HepG2 (cell line): ENCODE data around the gene CCDC177. TPM values are rescaled to one million over a fixed set of nuclear protein-coding genes. Genes with fewer than 3 reads are reported as not detected.

Experiments
- ATAC-seq: fragments of 200-7000 bp; cut with Tn5 transposase; 3 replicates; pipeline ENCODE4 v1.9.1; 2020; ENCODE audit warnings: mild to moderate bottlenecking, moderate library complexity
- BruUV-seq: library from RNA; stranded (reverse); fragments of 400-500 nt; replicated peaks from 2 replicates; lab custom pipeline; 2021; lab: Mats Ljungman, UMichigan
- CTCF ChIA-PET: fragments of 300-600 bp; formaldehyde crosslinking; extraction: SDS; loops from one replicate; lab custom pipeline; 2021; ENCODE audit warnings: low total read pairs, inconsistent platforms, low intra/inter-chr PET ratio; lab: Yijun Ruan, JAX
- POLR2A ChIA-PET: fragments of 350-600 bp; sonication (Branson Sonifier 250); formaldehyde crosslinking; loops from one replicate; lab custom pipeline; 2020; ENCODE audit warnings: antibody characterized with exemption, inconsistent platforms; lab: Yijun Ruan, JAX
- DNase-seq: peaks from one replicate; pipeline ENCODE4 v3.0.0-alpha.2; 2015; ENCODE audit warnings: low spot score
- FAIRE-seq: peaks from 3 replicates; lab custom pipeline; 2011; peaks lifted over from hg19 to GRCh38; lab: Jason Lieb, UNC
- H2AFZ ChIP-seq: one replicate; pipeline ENCODE4 v1.6.1; 2011; ENCODE audit warnings: low read length, inconsistent platforms
- H3K27ac ChIP-seq: fragments of 300-600 bp; 3 replicates; pipeline ENCODE4 v1.8.0; 2011; ENCODE audit warnings: mixed run types, mild to moderate bottlenecking, mixed read lengths, low read length, inconsistent platforms; ENCODE audit not compliant: insufficient read depth; ENCODE audit errors: extremely low read length
- H3K27me3 ChIP-seq, 2 experiments: fragments of 200-600 bp in 1 of 2; 2 replicates in 1 of 2; 3 replicates in 1 of 2; pipeline versions ENCODE4 v1.6.0 to v1.8.0; 2011; ENCODE audit warnings: low read length in 2 of 2, mild to moderate bottlenecking in 2 of 2, moderate library complexity in 2 of 2, inconsistent platforms in 1 of 2; ENCODE audit not compliant: insufficient read depth in 2 of 2, control insufficient read depth in 1 of 2
- H3K36me3 ChIP-seq, 2 experiments: fragments of 200-600 bp in 1 of 2; replicated peaks in 1 of 2; 2 replicates in 1 of 2; 3 replicates in 1 of 2; pipeline versions ENCODE4 v1.5.1 to v1.8.0; 2011; ENCODE audit warnings: low read length in 2 of 2, inconsistent platforms in 1 of 2; ENCODE audit not compliant: insufficient read depth in 2 of 2, control insufficient read depth in 1 of 2
- H3K4me1 ChIP-seq: 2 replicates; pipeline ENCODE4 v1.5.1; 2012; ENCODE audit warnings: low read length, inconsistent platforms; ENCODE audit not compliant: insufficient read depth
- H3K4me2 ChIP-seq: 2 replicates; pipeline ENCODE4 v1.6.0; 2011; ENCODE audit warnings: low read depth, low read length, inconsistent platforms
- H3K4me3 ChIP-seq, 3 experiments: fragments of 200-600 bp in 1 of 3; sonication (generic), shearing (Covaris generic) in 1 of 3; replicated peaks in 1 of 3; 2 replicates each; pipeline ENCODE4 v1.5.1; 2011 to 2016; ENCODE audit warnings: low read length in 3 of 3, inconsistent platforms in 2 of 3, low read depth in 2 of 3, mild to moderate bottlenecking in 2 of 3, control low read depth in 1 of 3, mixed read lengths in 1 of 3; ENCODE audit not compliant: insufficient read depth in 1 of 3
- H3K79me2 ChIP-seq: one replicate; pipeline ENCODE4 v1.6.1; 2011; ENCODE audit warnings: low read length, inconsistent platforms; ENCODE audit not compliant: insufficient read depth
- H3K9ac ChIP-seq: 2 replicates; pipeline ENCODE4 v1.6.0; 2011; ENCODE audit warnings: mild to moderate bottlenecking, low read depth, low read length, inconsistent platforms; ENCODE audit not compliant: insufficient read depth
- H3K9me3 ChIP-seq: 2 replicates; pipeline ENCODE4 v1.5.1; 2012; ENCODE audit warnings: mild to moderate bottlenecking, low read length
- H4K20me1 ChIP-seq: 2 replicates; pipeline ENCODE4 v1.6.0; 2011; ENCODE audit warnings: inconsistent platforms, mild to moderate bottlenecking, low read length, moderate library complexity; ENCODE audit not compliant: insufficient read depth
- EP300 ChIP-seq, 3 experiments: sonication (generic) in 1 of 3; formaldehyde crosslinking in 1 of 3; IDR thresholded peaks; 2 replicates each; pipeline versions ENCODE4 v1.5.1 to v1.6.1; 2011 to 2020; ENCODE audit warnings: low read depth in 2 of 3, low read length in 2 of 3, borderline replicate concordance in 1 of 3, improper control_type of control experiment in 1 of 3, mild to moderate bottlenecking in 1 of 3, missing genetic modification reagents in 1 of 3, moderate library complexity in 1 of 3
- FOXA1 ChIP-seq, 2 experiments: fragments of 450-650 bp in 1 of 2; sonication (generic) in 1 of 2; formaldehyde crosslinking in 1 of 2; IDR thresholded peaks; 2 replicates each; pipeline versions ENCODE4 v1.4.0 to v1.6.1; 2016 to 2020; ENCODE audit warnings: missing genetic modification reagents in 1 of 2
- HOXA5 ChIP-seq: sonication (generic); formaldehyde crosslinking; IDR thresholded peaks from 2 replicates; pipeline ENCODE4 v1.4.0; 2020; ENCODE audit warnings: missing genetic modification reagents
- NR2F1 ChIP-seq, 2 experiments: fragments of 450-650 bp in 1 of 2; formaldehyde crosslinking in 1 of 2; IDR thresholded peaks; 2 replicates each; pipeline versions ENCODE4 v1.5.0 to v1.6.1; 2016 to 2020; ENCODE audit warnings: mild to moderate bottlenecking in 1 of 2, missing compliant biosample characterization in 1 of 2, missing genetic modification reagents in 1 of 2, moderate library complexity in 1 of 2
- NR3C1 ChIP-seq: sonication (generic); formaldehyde crosslinking; IDR thresholded peaks from 2 replicates; pipeline ENCODE4 v1.4.0; 2020; ENCODE audit warnings: missing genetic modification reagents
- PHF5A ChIP-seq: IDR thresholded peaks from one replicate; pipeline ENCODE4 v1.6.1; 2018; ENCODE audit warnings: low read depth, missing genetic modification reagents; ENCODE audit not compliant: unreplicated experiment
- POGZ ChIP-seq: sonication (generic); formaldehyde crosslinking; IDR thresholded peaks from 2 replicates; pipeline ENCODE4 v1.4.0; 2020; ENCODE audit warnings: mild to moderate bottlenecking, missing genetic modification reagents
- RXRB ChIP-seq: IDR thresholded peaks from 2 replicates; pipeline ENCODE4 v1.6.1; 2016; ENCODE audit warnings: borderline replicate concordance, missing genetic modification reagents, missing compliant biosample characterization
- SOX13 ChIP-seq, 3 experiments: fragments of 450-650 bp in 1 of 3; sonication (generic) in 1 of 3; formaldehyde crosslinking in 1 of 3; IDR thresholded peaks in 2 of 3; conservative IDR thresholded peaks in 1 of 3; 2 replicates each; pipeline versions ENCODE4 v1.5.0 to v1.6.1; 2016 to 2020; ENCODE audit warnings: antibody characterized with exemption in 1 of 3, mild to moderate bottlenecking in 1 of 3, missing compliant biosample characterization in 1 of 3, missing genetic modification reagents in 1 of 3, moderate library complexity in 1 of 3
- SRSF1 ChIP-seq: fragments of 200-400 bp; formaldehyde crosslinking; optimal IDR thresholded peaks from 2 replicates; pipeline ENCODE3; 2017; ENCODE audit warnings: mild to moderate bottlenecking, low read depth, low read length, moderate library complexity
- TBL1XR1 ChIP-seq: fragments of 150-350 bp; IDR thresholded peaks from 2 replicates; pipeline ENCODE4 v1.6.1; 2014; ENCODE audit warnings: borderline replicate concordance, low read length; ENCODE audit not compliant: partially characterized antibody
- ZEB1 ChIP-seq: IDR thresholded peaks from 2 replicates; pipeline ENCODE4 v1.6.1; 2012; ENCODE audit warnings: mild to moderate bottlenecking, low read depth, inconsistent platforms; ENCODE audit not compliant: insufficient replicate concordance
- ZIK1 ChIP-seq: sonication (generic); formaldehyde crosslinking; IDR thresholded peaks from 2 replicates; pipeline ENCODE4 v1.5.0; 2020; ENCODE audit warnings: mild to moderate bottlenecking, low read depth, missing genetic modification reagents, borderline replicate concordance
- ZKSCAN1 ChIP-seq: fragments of 150-350 bp; IDR thresholded peaks from 2 replicates; pipeline ENCODE4 v1.6.1; 2014; ENCODE audit warnings: low read length
- ZNF282 ChIP-seq: fragments of 450-650 bp; IDR thresholded peaks from 2 replicates; pipeline ENCODE4 v1.6.1; 2018; ENCODE audit not compliant: partially characterized antibody
- ZNF326 ChIP-seq: sonication (generic); formaldehyde crosslinking; IDR thresholded peaks from 2 replicates; pipeline ENCODE4 v1.4.0; 2020; ENCODE audit warnings: missing genetic modification reagents, borderline replicate concordance
- ZNF543 ChIP-seq: sonication (generic); formaldehyde crosslinking; IDR thresholded peaks from 2 replicates; pipeline ENCODE4 v1.4.0; 2020; ENCODE audit warnings: mild to moderate bottlenecking, missing genetic modification reagents
- ZNF772 ChIP-seq: sonication (generic); formaldehyde crosslinking; IDR thresholded peaks from 2 replicates; pipeline ENCODE4 v1.5.0; 2020; ENCODE audit warnings: mild to moderate bottlenecking, missing genetic modification reagents
- ZNF782 ChIP-seq: sonication (generic); formaldehyde crosslinking; IDR thresholded peaks from 2 replicates; pipeline ENCODE4 v1.4.0; 2020; ENCODE audit warnings: missing genetic modification reagents, mild to moderate bottlenecking, borderline replicate concordance
- WGBS: methylation state at CpG from one replicate; pipeline ENCODE4 v1.1.6; 2017; ENCODE audit warnings: low lambda C conversion rate; 5-methylcytosine and 5-hydroxymethylcytosine counted together
- in situ Hi-C: cut with HindIII; loops from 2 replicates; pipeline ENCODE4 v1.10.0; 2017; ENCODE audit warnings: low pct_unique_long_range_greater_than_20kb; ENCODE audit not compliant: extremely low pct_ligation_motif_present
- intact Hi-C: fragments of 100-400 bp; cut with micrococcal nuclease; formaldehyde crosslinking; loops from one replicate; pipeline ENCODE4 v1.10.0; 2022; ENCODE audit not compliant: unreplicated experiment
- polyA plus RNA-seq, 8 experiments: library from polyadenylated mRNA; depleted of rRNA in 3 of 8; stranded (reverse) in 7 of 8; unstranded in 1 of 8; fragments of >200 nt; fragmentation: Illumina TruSeq in 4 of 8; extraction: Trizol in 4 of 8; gene quantifications; 2 replicates each; pipeline versions ENCODE4 v1.2.1 to v1.2.3, GENCODE V29; 2011 to 2016; ENCODE audit warnings: low read depth in 4 of 8, missing spikeins in 1 of 8, mixed read lengths in 1 of 8; ENCODE audit not compliant: insufficient read depth in 1 of 8
- total RNA-seq, 5 experiments: library from RNA; depleted of rRNA; stranded (reverse); fragments of >200 nt; fragmentation: Illumina TruSeq; extraction: Trizol; gene quantifications; 2 replicates each; pipeline ENCODE4 v1.2.3, GENCODE V29; 2016; ENCODE audit warnings: low read depth in 1 of 5
- TF ChIP-seq, protein P1 (sequence below): sonication (generic); formaldehyde crosslinking; IDR thresholded peaks from 2 replicates; pipeline ENCODE4 v1.8.1; 2022; ENCODE audit warnings: mild to moderate bottlenecking, missing genetic modification reagents

CCDC177 gene
- total and polyA plus RNA-seq, 2 of the 13 experiments (the other 11 are each of a cell fraction or from before 2014, with no cell fraction given): not detected

DNA sequence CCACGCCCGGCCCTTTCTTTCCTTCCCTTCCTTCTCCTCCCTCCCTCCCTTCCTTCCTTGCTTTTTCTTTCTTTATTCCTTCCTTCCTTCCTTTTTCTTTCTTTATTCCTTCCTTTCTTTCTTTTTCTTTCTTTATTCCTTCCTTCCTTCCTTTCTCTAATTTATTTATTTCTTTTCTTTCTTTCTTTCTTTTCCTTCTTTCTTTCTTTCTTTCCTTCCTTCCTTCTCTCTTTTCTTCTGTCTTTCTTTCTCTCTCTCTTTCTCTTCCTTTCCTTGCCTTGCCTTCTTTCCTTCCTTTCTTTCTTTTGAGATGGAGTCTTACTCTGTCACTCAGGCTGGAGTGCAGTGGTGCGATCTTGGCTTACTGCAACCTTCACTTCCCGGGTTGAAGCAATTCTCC is 15.9 kb downstream of the CCDC177 start:
- Histone ChIP-seq H3K27me3 (peaks cover 0 to 46% of the 10 kb centered on the region in 2 experiments), H3K4me2 (no peak overlapping the region), H2AFZ (no peak overlapping the region), H3K27ac (no peak overlapping the region), H3K79me2 (no peaks in the 10 kb centered on the region), H3K9ac (no peak overlapping the region), H3K36me3 (no peaks in the 10 kb centered on the region), H3K9me3 (no peaks in the 10 kb centered on the region), H4K20me1 (no peaks in the 10 kb centered on the region), H3K4me1 (no peaks in the 10 kb centered on the region), H3K4me3 (no peak overlapping the region)
- ATAC-seq (no peak), DNase-seq (no peak), FAIRE-seq (no peak)
- in situ Hi-C loops: no loop called here
- no TSS peak for BruUV-seq
- intact Hi-C loops: no loop called here
- POLR2A ChIA-PET: no interaction called here
- CTCF ChIA-PET: no interaction called here
- TF ChIP-seq EP300 (IDR thresholded peaks at IDR 0.05; ENCODE audit: low read depth in 2 of 2, low read length in 2 of 2): no peak
- TF ChIP-seq EP300 (CRISPR knock-in tag; IDR thresholded peaks at IDR 0.05; ENCODE audit: borderline replicate concordance): no peak
- no peak for TF ChIP-seq ZNF282
- TF ChIP-seq FOXA1 (IDR thresholded peaks at IDR 0.05): no peak
- TF ChIP-seq FOXA1 (CRISPR knock-in tag; IDR thresholded peaks at IDR 0.05): no peak
- TF ChIP-seq HOXA5 (CRISPR knock-in tag): no peak
- no peak for TF ChIP-seq ZNF782 (CRISPR knock-in tag)
- no peak for TF ChIP-seq NR3C1 (CRISPR knock-in tag)
- TF ChIP-seq, protein P1, sequence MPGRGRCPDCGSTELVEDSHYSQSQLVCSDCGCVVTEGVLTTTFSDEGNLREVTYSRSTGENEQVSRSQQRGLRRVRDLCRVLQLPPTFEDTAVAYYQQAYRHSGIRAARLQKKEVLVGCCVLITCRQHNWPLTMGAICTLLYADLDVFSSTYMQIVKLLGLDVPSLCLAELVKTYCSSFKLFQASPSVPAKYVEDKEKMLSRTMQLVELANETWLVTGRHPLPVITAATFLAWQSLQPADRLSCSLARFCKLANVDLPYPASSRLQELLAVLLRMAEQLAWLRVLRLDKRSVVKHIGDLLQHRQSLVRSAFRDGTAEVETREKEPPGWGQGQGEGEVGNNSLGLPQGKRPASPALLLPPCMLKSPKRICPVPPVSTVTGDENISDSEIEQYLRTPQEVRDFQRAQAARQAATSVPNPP (CRISPR knock-in tag): no peak
- TF ChIP-seq ZKSCAN1: no peak
- no peak for TF ChIP-seq ZNF543 (CRISPR knock-in tag)
- no peak for TF ChIP-seq SOX13 (IDR thresholded peaks at IDR 0.05)
- no peak for TF ChIP-seq SOX13 (CRISPR knock-in tag; conservative IDR thresholded peaks at IDR 0.05 in 1 of 2, IDR thresholded peaks at IDR 0.05 in 1 of 2)
- no peak for TF ChIP-seq ZEB1
- TF ChIP-seq POGZ: no peak
- TF ChIP-seq SRSF1: no peak
- no peak for TF ChIP-seq TBL1XR1
- TF ChIP-seq ZNF326 (CRISPR knock-in tag): no peak
- TF ChIP-seq RXRB (CRISPR knock-in tag): no peak
- no peak for TF ChIP-seq NR2F1 (CRISPR knock-in tag; IDR thresholded peaks at IDR 0.05)
- no peak for TF ChIP-seq ZNF772
- TF ChIP-seq PHF5A (CRISPR knock-in tag): no peak
- TF ChIP-seq ZIK1 (CRISPR knock-in tag): no peak
- whole genome bisulfite sequencing: 75% methylated on average over 4 of the region's 4 CpGs
